ENCODE data around the gene CHRM4.

Gene CHRM4

GRCh38 chr11:46402957-46403902, 11.7 kb upstream of the CHRM4 start:
- DNase-seq (ENCODE audit: low read depth), result no peak

DNA sequence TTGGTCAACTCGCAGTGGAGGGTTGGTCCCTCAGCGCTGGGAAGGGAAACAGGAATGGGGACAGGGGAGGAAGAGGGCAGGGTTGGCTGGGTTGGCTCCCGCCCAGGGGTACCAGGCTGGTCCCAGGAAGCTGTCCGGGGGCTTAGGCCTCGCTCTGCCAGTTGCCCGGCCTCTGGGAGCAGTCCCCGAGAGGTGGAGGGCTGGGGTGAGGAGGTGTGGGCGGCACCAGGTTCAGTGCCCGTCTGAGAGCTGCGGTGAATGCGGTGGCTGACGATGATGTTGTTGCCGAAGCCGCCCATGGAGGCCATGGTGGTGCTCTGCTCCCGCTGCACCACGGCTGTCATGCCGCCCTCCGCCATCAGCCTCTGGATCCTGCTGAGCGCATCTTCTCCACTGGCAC, 6.0 kb upstream of the CHRM4 start:
- no peak for DNase-seq (ENCODE audit: low read depth)

DNA sequence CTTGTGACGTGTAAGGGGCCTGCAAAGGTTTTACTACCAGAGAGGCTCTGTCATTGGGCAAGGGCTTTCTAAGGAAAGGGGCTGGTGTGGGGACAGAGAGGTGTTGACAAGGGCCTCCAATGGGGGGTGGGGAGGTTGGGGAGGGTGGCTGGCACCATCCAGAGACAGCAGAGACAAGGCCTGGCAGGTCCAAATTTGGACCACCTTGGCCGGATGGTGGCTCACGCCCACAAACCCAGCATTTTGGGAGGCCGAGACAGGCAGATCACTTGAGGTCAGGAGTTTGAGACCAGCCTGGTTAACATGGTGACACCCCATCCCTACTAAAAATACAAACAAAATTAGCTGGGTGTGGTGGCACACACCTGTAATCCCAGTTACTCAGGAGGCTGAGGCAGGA, 2.2 kb upstream of the CHRM4 start:
- no peak for DNase-seq (ENCODE audit: low read depth)

- no peak for DNase-seq (ENCODE audit: low read depth)
These were observed 1.6 kb upstream of the CHRM4 start for GRCh38 chr11:46393231-46393616.

GRCh38 chr11:46392421-46393230, 1.1 kb upstream of the CHRM4 start:
- peak; percentile 84 for DNase-seq (ENCODE audit: low read depth)

- DNase-seq (ENCODE audit: low read depth), result no peak
These were observed 394 bp downstream of the CHRM4 start for GRCh38 chr11:46391186-46391577.

- no peak for DNase-seq (ENCODE audit: low read depth)
These were observed 1.0 kb downstream of the CHRM4 start for GRCh38 chr11:46390331-46391171.

GRCh38 chr11:46389450-46390330, 1.9 kb downstream of the CHRM4 start:
- peak; percentile 70 for DNase-seq (ENCODE audit: low read depth)

DNA sequence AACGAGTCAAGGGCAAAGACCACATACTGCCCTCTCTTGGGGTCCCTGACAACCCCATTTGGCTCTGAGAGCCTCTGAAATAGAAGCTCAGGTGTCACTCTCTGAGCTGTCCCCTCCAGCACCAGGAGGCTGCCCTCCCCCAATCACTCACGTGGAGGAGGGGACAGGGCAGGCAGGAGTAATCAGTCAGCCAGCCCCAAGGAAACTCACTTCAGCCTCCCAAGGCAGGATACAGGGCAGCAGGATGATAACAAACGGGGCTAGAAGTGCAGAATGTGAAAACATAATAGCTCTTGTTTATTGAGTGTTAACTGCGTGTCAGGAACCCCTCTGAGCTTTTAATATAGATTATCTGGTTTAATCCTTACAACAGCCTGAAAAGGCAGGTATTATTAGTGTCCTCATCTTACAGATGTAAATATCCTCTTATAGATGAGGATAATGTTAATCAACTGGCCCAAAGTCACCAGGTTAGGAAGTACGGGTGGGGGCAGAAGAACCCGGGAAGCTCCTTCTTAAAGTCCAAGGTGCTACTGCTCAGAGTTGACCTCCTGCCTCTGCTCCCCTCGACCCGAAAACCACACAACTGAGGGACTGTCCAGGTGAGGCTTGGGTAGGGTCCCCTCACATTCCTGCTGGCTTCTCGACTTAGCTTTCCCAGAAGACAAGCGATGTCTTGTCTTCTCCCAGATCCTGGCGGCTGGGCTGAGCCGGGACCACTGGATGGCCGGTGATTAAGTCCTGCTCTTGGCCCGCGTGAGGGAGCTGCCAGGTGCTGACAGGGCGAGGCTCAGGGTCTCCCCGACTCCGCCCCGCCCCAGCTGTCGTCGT, 2.7 kb downstream of the CHRM4 start:
- no peak for DNase-seq (ENCODE audit: low read depth)

DNA sequence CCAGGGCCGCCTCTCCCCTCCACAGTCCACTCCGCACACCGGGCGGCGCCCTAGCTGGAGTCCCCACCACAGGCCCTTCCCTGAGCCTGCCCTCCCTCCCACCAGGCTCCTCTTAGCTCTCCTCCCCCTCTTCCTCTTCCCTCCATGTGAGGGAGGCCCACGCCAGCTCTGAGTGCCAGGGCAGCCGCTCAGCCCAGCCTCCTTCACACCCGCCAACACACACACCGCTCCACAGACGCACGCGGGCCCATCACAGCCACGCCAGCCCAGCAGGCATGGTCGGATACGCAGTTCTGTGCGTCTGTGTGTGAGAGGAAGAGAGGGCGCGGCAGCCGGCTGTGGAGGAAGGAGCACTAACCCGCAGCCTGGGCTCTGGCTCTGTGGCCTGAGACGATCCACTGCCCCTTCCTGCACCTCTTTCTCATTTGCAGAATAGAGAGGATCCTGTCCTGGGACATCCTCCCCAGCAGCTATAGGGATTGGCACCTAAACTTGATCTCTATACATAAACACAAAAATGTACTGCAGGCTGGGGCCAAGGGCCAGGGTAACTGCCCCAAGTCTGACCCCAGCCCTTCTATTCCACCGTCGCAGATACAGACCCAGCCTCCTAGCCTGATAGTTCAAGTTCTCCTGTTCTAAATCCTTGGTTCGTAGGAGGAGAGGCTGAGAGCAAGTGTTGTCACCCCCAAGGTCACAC, 3.5 kb downstream of the CHRM4 start:
- DNase-seq (ENCODE audit: low read depth), result no peak

DNA sequence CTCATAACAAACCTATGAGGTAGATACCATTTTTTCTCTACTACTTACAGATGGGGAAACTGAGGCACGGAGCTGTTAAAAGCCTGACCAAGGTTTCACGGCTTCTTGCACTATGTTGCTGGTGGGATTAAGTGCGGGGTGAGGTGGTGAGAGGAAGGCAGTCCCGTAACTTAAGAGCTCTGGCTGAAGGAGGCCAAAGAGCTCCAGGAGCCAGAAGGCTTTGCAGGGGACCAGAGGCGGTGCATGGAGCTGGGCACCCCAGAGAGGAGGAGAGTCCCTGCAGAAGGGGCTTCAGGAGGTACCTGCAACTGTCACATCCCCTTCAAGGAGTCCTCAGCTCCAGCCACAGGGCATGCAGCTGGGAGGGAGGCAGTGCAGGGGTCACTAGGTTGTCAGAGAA, 4.1 kb downstream of the CHRM4 start:
- no peak for DNase-seq (ENCODE audit: low read depth)

- peak; percentile 34 for DNase-seq (ENCODE audit: low read depth)
These were observed 4.9 kb downstream of the CHRM4 start for GRCh38 chr11:46386674-46387073.

- DNase-seq (ENCODE audit: low read depth), result no peak
These were observed 5.5 kb downstream of the CHRM4 start for GRCh38 chr11:46386005-46386578.

GRCh38 chr11:46385169-46386004, 6.2 kb downstream of the CHRM4 start:
- DNase-seq (ENCODE audit: low read depth), result no peak

DNA sequence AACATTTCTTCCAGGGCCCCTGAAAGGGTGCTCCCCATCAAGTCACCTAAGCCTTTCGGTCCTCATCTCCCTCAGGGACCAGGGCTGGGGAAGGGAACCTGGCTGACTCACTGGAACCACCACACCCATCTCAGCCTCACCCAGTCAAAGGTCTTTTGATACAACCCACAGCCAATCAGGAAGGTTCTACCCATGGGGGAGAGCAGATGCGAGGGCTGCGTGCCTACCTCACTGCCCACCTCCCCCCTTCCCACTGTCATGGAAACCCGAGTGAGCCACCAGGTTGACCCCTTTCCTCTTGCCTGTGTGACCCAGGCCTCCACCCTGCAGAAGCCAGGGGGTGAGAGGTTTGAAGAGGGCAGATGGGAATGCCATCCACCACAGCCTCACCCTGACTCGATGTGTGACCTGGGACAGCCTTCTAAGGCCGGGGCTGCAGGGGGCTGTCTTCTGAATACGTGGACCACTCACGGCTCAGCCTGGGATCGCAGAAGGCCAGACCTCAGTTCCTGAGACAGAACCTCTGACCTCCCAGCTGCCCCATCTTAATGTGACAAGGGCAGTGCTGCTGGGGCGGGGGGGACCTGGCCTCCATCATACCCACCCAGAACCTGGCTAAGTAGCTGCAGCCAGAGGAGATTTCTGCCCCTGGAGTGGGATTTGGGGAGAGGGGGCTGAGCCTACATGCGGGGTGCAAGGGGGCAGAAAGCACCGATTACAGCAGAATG, 7.4 kb downstream of the CHRM4 start:
- DNase-seq (ENCODE audit: low read depth), result no peak

GRCh38 chr11:46383404-46383758, 8.2 kb downstream of the CHRM4 start:
- DNase-seq (ENCODE audit: low read depth), result no peak

GRCh38 chr11:46382646-46383403, 8.8 kb downstream of the CHRM4 start:
- peak; percentile 64 for DNase-seq (ENCODE audit: low read depth)

Measured in EH (cell line).